CD4-positive, alpha-beta T cell treated with Interleukin-10 for 1 hour (primary cell): ENCODE data around the gene FDX1.

Experiments
- DNase-seq: peaks from one replicate; pipeline ENCODE4 v3.0.0-alpha.2; 2020

Gene FDX1

GRCh38 chr11:110513259-110513801, 83.6 kb downstream of the FDX1 start:
- DNase-seq: no peak

- DNase-seq: no peak
Observed at GRCh38 chr11:110513846-110514437, 84.2 kb downstream of the FDX1 start.
